PC-9 (cell line): ENCODE results near the gene PLCD4.

ENCODE experiments used
- EZH2 ChIP-seq: fragments of 200-600 bp; sonication (generic); IDR thresholded peaks from 2 replicates; pipeline ENCODE4 v1.8.0; 2017; ENCODE audit warnings: antibody characterized with exemption, low read depth
- TF ChIP-seq, protein P1 (sequence below): fragments of 200-600 bp; sonication (generic); conservative IDR thresholded peaks from 2 replicates; pipeline ENCODE4 v1.6.1; 2017; ENCODE audit warnings: mixed run types, antibody characterized with exemption, mild to moderate bottlenecking, moderate library complexity

DNA sequence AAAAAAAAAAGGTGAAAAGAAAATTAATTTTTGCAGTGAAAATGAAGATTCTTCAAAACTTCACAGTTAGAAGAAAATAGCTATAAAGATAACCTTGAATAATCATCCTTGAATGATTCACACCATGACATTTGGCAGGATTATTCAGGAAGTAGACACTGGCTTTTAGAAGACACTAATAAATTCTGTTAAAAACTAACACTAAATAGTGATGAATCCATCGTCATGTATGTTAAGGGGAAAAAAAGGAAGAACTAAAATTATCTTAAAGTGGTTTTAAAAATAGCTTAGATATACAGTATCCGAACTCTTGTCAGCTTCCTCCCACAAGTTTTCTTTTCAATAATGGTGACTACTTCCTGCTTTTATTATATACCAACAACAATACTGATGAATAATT, 49.8 kb upstream of the PLCD4 start:
- TF ChIP-seq, protein P1, sequence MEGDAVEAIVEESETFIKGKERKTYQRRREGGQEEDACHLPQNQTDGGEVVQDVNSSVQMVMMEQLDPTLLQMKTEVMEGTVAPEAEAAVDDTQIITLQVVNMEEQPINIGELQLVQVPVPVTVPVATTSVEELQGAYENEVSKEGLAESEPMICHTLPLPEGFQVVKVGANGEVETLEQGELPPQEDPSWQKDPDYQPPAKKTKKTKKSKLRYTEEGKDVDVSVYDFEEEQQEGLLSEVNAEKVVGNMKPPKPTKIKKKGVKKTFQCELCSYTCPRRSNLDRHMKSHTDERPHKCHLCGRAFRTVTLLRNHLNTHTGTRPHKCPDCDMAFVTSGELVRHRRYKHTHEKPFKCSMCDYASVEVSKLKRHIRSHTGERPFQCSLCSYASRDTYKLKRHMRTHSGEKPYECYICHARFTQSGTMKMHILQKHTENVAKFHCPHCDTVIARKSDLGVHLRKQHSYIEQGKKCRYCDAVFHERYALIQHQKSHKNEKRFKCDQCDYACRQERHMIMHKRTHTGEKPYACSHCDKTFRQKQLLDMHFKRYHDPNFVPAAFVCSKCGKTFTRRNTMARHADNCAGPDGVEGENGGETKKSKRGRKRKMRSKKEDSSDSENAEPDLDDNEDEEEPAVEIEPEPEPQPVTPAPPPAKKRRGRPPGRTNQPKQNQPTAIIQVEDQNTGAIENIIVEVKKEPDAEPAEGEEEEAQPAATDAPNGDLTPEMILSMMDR = no peak
- no peak for TF ChIP-seq EZH2
